ENCODE results near the gene SPO11.

DNA sequence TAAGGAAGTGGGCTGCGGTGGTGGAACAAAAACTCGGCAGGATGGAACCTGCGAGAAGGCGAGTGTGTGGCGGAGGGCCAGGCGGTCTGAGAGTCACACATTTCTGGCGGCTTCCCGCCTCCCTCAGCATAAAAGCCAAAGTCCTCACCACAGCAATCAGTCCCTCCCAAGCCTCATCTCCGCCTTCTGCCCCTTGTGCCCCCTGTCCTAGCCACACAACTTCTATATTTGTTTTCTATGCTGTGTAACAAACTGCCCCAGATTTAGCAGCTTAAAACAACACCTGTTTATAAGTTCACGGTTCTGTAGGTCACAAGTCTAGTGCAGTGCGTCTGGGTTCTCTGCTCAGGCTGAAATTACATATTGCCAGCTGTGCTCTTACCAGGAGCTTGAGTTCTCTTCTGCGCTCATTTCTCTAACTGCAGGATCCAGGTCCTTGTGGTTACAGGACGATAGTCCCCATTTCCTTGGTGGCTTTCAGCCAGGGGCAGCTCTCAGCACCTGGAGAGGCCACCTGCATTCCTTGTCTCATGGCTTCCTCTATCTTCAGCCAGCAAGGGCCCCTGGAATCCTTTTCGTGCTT is 11.7 kb upstream of the SPO11 start:
- no peak for TF ChIP-seq ZBTB11 (CRISPR knock-in tag; IDR thresholded peaks at IDR 0.05)
- TF ChIP-seq, protein P1, sequence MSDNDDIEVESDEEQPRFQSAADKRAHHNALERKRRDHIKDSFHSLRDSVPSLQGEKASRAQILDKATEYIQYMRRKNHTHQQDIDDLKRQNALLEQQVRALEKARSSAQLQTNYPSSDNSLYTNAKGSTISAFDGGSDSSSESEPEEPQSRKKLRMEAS (IDR thresholded peaks at IDR 0.05; ENCODE audit: low read depth, low read length) = no peak
- no peak for TF ChIP-seq CTCF (IDR thresholded peaks at IDR 0.05 in 2 of 3, conservative IDR thresholded peaks at IDR 0.05 in 1 of 3; ENCODE audit: control insufficient read depth in 2 of 3, extremely low read depth in 1 of 3, insufficient read depth in 1 of 3, low read depth in 3 of 3, low read length in 3 of 3)
- no peak for TF ChIP-seq RFX5 (IDR thresholded peaks at IDR 0.05; ENCODE audit: low read depth, low read length)

All from GM12878 (cell line).